ENCODE measurements around the gene PRSS53. TPM values are rescaled to one million over a fixed set of nuclear protein-coding genes. Genes with fewer than 3 reads are reported as not detected.

PRSS53 gene
- total RNA-seq, 1 experiment from 2014 or later, result 3.4 TPM

GRCh38 chr16:31071861-31072260 is 16.9 kb downstream of the PRSS53 start:
- Histone ChIP-seq H3K4me1 (ENCODE audit: control insufficient read depth, insufficient read depth, low read length) (peaks cover 10% of the 10 kb centered on the region; the same call in 1 of the 2 replicates), H3K27me3 (ENCODE audit: control insufficient read depth, insufficient read depth, low read length) (no peaks in the 10 kb centered on the region), H3K9me3 (ENCODE audit: control insufficient read depth, insufficient read depth, low read depth, low read length) (no peaks in the 10 kb centered on the region), H3K36me3 (ENCODE audit: control insufficient read depth, insufficient read depth, low read length) (peaks cover 10% of the 10 kb centered on the region; the same call in 1 of the 2 replicates), H3K27ac (ENCODE audit: low read length) (peak overlapping the region; percentile 97), H3K4me3 (ENCODE audit: low read depth in 2 of 2, low read length in 2 of 2) (peak overlapping the region; percentile 99)
- no TSS peak for BruUV-seq (replicated peaks)
- no peak for ATAC-seq
- CTCF ChIA-PET, result interaction anchor here (0.6 kb wide), 1 partner anchor 204 kb away, joined by 5 read pairs; no protein-coding TSS in a partner anchor
- in situ Hi-C loops (cut with HindIII; ENCODE audit: low pct_unique_long_range_greater_than_20kb, low sequenced_read_pairs) (no loop called here), intact Hi-C loops (cut with micrococcal nuclease; ENCODE audit: unreplicated experiment) (no loop called here)
- TF ChIP-seq POLR2AphosphoS5 (IDR thresholded peaks at IDR 0.05; ENCODE audit: low read depth, low read length), result no peak
- no peak for TF ChIP-seq SIN3A (IDR thresholded peaks at IDR 0.05; ENCODE audit: borderline replicate concordance, insufficient read depth, low read depth, low read length)
- TF ChIP-seq REST (IDR thresholded peaks at IDR 0.05; ENCODE audit: insufficient read depth in 1 of 2, low read depth in 2 of 2, low read length in 1 of 2), result no peak
- no peak for TF ChIP-seq CTCF (IDR thresholded peaks at IDR 0.05)
- no peak for TF ChIP-seq TCF7L2 (IDR thresholded peaks at IDR 0.05; ENCODE audit: low read depth, low read length)
- DNase-seq (ENCODE audit: low read depth, low spot score), result no peak
- POLR2A ChIA-PET, result no interaction called here

- Histone ChIP-seq H3K4me3 (ENCODE audit: low read depth in 2 of 2, low read length in 2 of 2) (no peak overlapping the region), H3K4me1 (ENCODE audit: control insufficient read depth, insufficient read depth, low read length) (peaks cover 6% of the 10 kb centered on the region; the same call in 1 of the 2 replicates), H3K27me3 (ENCODE audit: control insufficient read depth, insufficient read depth, low read length) (no peaks in the 10 kb centered on the region), H3K9me3 (ENCODE audit: control insufficient read depth, insufficient read depth, low read depth, low read length) (no peaks in the 10 kb centered on the region), H3K27ac (ENCODE audit: low read length) (no peak overlapping the region), H3K36me3 (ENCODE audit: control insufficient read depth, insufficient read depth, low read length) (no peaks in the 10 kb centered on the region; the same call in 1 of the 2 replicates)
- in situ Hi-C loops (cut with HindIII; ENCODE audit: low pct_unique_long_range_greater_than_20kb, low sequenced_read_pairs) (no loop called here), intact Hi-C loops (cut with micrococcal nuclease; ENCODE audit: unreplicated experiment) (no loop called here)
- ATAC-seq (no peak), DNase-seq (ENCODE audit: low read depth, low spot score) (no peak)
- ChIA-PET POLR2A (interaction anchor here (0.6 kb wide), 1 partner anchor 10 kb away, joined by 4 read pairs; no protein-coding TSS in a partner anchor), CTCF (interaction anchor here (0.7 kb wide), 1 partner anchor 25 kb away, joined by 3 read pairs; no protein-coding TSS in a partner anchor)
- BruUV-seq (replicated peaks), result no TSS peak
- TF ChIP-seq TCF7L2 (IDR thresholded peaks at IDR 0.05; ENCODE audit: low read depth, low read length), result no peak
- no peak for TF ChIP-seq POLR2AphosphoS5 (IDR thresholded peaks at IDR 0.05; ENCODE audit: low read depth, low read length)
- no peak for TF ChIP-seq SIN3A (IDR thresholded peaks at IDR 0.05; ENCODE audit: borderline replicate concordance, insufficient read depth, low read depth, low read length)
- TF ChIP-seq REST (IDR thresholded peaks at IDR 0.05; ENCODE audit: insufficient read depth in 1 of 2, low read depth in 2 of 2, low read length in 1 of 2), result no peak
- TF ChIP-seq CTCF (IDR thresholded peaks at IDR 0.05), result no peak
Measured at GRCh38 chr16:31067342-31067741, 21.4 kb downstream of the PRSS53 start.
